NCI-H2227 (cell line): ENCODE data around the gene MAP2K5.
"Not testable (repeated sequence)": the region's sequence is repeated elsewhere in the genome, so short reads cannot be mapped to it uniquely, and the experiment has no call there.

Source experiments
- DNase-seq: peaks from one replicate; lab custom pipeline; 2025; ENCODE audit not compliant: unreplicated experiment; lab: John Stamatoyannopoulos, UW

MAP2K5 gene

DNA sequence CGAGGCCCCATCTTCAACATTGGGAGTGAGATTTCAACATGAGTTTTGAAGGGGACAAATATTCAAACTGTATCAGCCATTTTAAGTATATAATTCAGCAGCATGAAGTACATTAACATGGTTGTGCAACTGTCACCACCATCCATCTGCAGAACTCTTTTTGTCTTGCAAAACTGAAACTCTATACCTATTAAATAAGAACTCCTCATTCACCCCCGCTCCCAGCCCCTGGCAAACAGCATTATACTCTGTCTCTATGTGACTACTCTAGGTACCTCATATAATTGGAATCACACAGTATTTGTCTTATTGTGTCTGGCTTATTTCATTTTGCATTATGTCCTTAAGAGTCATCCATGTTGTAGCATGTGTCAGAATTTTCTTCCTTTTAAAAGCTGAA lies 110.1 kb downstream of the MAP2K5 start:
- DNase-seq, result no peak

DNA sequence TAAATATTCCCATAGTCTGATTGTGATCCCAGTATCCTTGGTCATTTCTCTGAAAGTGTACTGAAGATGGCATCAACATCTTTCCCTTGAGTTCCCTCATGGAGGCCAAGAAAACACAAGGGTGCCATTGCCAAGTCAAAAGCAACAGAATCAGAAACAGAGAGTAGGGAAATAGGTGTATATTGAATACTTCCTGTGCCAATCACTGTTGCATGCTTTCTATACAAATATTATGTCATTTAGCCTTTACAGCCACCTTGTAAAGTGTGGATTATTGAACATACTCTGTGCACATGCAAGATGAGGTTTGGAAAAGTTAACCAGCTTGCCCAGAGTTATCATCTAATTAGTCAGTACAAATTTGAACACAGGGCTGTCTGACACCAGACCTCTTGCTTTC lies 117.9 kb downstream of the MAP2K5 start:
- DNase-seq, result no peak

DNA sequence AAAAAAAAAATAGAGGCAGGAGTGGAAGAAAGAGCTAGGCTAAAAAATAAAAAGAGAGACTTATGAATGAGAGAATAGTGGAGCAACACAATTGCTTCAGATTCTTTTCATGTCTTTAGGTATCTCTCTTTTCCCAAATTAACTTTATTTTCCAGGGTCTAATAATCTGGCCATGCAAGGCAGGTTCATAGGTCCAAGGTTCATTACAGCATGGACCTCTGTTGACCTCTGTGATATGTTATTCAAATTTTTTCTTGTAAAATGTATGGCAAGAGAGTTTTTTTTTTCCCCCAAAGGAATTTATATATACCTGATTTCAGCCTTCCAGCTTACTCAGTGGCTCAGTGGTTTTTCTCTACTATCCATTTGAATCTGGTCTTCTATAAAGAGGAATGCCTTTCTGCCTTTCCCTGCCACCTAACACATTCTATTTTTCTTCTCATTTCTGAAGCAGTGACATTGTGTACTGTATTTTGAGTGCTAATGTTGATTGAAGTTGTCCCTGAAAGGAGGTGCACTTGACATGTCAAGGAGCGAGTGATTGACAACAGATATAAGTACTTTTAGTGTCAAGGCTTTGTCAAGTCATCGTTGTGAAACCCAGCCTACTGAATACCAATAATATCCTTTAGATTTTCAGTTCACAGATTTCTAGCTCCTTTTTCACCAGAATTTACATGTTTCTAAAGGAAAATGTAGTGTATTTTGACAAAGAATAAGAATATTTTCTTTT lies 118.5 kb downstream of the MAP2K5 start:
- no peak for DNase-seq

GRCh38 chr15:67670647-67671305 lies 128.3 kb downstream of the MAP2K5 start:
- DNase-seq, result no peak

GRCh38 chr15:67672834-67673233 lies 130.3 kb downstream of the MAP2K5 start:
- DNase-seq, result not testable (repeated sequence)

- no peak for DNase-seq
Observed at GRCh38 chr15:67674983-67675382, 132.5 kb downstream of the MAP2K5 start.

DNA sequence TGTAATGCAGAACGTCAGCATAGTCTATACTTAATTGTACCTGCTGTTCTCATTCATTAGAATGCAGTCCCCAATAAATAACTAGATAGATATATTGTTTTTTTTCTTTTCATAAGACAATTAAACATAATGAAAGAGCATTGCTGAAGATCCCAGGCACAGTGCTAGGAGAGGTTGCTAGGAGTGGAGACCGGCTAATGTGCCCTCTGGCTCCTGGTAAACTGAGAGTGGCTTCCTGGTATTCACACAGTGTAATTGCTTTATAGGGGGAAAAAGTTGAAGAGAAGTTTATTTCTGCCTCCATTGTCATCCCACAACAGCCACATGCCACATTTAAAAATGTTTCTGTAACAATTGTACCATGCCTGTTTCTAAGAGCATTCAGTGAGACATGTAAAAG lies 135.6 kb downstream of the MAP2K5 start:
- no peak for DNase-seq

DNA sequence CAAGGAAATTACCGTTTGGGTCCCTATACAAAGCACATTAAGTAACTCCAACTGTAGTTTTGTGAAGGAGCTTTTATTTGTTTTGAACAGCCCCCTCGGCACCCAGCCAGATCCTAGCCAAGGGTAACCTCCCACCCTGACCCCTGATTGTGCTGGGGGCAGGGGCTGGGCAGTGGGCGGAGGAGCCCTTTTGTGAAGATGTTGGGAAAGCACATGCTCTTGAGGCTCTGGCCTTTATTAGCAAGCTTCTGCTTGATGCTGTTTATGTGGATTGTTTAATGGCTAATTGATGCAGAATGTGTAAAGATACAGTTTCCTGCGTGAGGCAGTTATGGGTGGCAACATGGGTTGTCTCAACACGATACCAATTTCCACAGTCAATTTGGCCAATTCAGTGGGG lies 136.5 kb downstream of the MAP2K5 start:
- DNase-seq, result peak; percentile 69

GRCh38 chr15:67680641-67681040 lies 138.1 kb downstream of the MAP2K5 start:
- peak; percentile 3 for DNase-seq

- DNase-seq, result peak; percentile 56
Observed at GRCh38 chr15:67685008-67685599, 142.6 kb downstream of the MAP2K5 start.

GRCh38 chr15:67685716-67686115 lies 143.2 kb downstream of the MAP2K5 start:
- DNase-seq, result no peak

DNA sequence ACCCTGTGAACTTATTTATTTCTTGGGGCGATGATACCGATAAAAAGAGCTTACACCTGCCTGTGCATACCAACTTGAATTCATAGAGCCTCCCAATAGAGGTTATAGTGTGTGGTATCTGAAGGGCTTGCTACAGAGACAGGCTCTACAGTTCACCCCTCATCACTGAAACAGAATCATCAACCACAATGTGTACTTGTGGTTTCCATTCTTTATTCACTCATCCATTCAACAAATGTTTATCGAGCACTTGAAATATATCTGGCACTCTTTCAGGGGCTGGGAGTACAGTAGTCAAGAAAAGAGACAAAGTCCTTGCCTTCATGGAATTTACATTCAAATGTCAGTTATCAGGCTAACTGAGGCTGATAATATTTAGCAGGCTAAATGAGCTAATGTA lies 148.4 kb downstream of the MAP2K5 start:
- no peak for DNase-seq

DNA sequence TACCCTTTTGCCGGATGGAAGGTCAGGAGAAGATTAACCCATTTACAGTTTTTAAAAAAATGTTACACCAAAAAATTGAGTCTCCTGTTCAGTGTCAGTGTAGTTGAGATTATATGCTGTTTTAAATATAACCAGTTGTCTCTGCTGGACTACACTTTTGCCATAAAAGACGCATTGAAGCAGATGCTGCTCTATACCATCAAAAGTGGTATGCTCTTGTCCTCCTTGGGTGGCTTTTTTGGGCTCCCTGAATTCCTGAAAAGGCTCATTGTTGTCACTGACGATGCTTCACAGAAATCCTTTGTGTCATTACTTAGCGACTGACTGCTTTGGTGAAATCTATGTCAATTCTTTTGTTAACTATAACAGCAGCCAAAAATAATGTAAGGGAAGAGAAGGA lies 148.9 kb downstream of the MAP2K5 start:
- DNase-seq, result no peak

DNA sequence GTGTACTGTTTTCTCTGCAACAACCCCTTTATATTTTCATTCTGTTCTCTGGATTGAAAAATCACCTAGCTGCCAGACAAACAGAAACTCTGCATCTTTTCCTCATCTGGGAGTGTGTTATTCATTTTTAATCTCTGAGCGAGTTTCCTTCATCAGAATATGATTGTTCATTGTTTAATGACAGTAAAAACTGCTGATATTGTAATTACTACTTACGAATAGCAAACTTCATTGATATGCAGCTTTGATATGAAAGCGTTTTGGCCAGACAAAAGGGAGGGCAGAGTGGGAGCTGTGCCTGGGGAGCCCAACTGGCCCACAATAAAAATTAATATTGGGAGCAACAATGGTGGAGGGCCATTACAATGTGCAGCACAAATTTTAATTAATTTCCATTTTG lies 150.1 kb downstream of the MAP2K5 start:
- DNase-seq, result no peak

DNA sequence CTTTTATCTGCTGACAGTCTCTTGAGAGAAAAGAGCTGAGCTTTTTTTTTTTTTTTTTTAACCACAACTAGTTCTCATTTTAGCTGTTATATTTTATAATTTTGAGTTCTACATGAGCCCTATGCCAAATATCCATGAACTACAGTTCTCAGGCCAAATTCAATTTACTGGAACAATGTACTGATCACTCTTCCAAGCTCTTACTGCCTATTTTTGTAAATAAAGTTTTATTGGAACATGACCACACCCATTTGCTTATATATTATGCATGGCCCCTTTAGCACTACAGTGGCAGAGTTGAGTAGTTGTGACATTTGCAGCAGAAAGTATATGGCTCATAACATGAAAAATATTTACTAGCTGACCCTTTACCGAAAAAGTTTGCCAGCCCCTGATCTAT lies 153.6 kb downstream of the MAP2K5 start:
- no peak for DNase-seq

DNA sequence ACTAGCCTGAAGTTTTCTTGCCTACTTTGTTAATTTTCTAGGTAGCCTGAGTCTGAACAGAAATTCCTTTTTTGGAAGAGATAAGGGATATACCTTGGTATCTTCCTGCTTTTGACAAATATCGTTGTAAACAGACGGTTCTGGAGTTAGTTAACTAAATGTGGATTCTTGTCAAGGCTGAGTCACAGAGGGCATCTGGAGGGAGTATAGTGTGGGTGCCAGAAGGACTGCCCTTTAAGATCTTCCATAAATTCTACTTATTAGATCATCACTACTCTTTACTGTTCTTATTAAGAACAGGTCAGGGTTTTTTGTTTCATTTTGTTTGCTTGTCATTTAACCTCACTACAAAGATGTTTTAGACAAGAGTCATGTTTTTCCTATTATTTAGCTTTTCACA lies 157.5 kb downstream of the MAP2K5 start:
- DNase-seq, result no peak

DNA sequence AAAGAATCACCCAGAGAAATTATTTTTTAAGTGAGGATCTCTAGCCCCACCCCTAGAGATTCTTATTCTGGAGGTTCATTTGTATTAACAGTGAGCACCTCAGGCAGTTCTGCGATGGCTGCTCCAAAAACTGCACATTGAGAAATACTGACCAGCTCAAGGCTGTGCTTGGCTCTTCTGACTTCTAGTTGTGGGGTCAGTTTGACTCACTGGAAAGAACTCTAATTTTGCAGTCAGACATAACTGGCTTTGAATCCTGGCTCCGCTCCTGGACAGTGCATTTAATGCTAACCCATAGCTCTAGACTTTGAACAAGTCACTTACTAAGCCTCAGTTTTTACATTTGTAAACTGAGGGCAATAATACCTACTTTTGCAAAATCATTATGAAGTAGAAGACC lies 159.2 kb downstream of the MAP2K5 start:
- DNase-seq, result no peak

GRCh38 chr15:67707520-67708283 lies 165.2 kb downstream of the MAP2K5 start:
- DNase-seq, result no peak

GRCh38 chr15:67708500-67708899 lies 166.0 kb downstream of the MAP2K5 start:
- DNase-seq, result no peak

- DNase-seq, result peak; percentile 14
Observed at GRCh38 chr15:67715170-67715569, 172.7 kb downstream of the MAP2K5 start.

GRCh38 chr15:67716171-67716570 lies 173.7 kb downstream of the MAP2K5 start:
- no peak for DNase-seq

DNA sequence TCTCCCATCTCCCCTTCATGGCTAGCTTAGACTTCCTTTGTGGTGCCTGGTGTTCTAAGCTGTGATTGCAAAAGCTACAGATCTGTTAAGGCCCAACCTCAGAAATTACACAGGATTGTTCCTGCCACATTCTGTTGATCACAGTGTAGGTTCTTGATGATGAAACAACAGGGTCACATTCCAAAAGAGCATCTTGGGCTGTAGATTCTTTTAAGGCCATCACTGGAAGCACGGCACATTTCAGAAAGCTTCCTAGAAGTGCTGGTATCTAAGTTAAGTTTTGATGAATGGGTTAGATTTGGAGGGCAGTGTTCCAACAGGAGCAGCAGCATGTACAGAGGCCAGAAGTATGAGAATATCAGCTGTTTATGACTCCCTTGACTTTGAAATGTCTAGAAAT lies 175.3 kb downstream of the MAP2K5 start:
- no peak for DNase-seq
